GM18873 (cell line): ENCODE data around the gene NPDC1.

ENCODE experiments used
- ATAC-seq: cut with Tn5 transposase; IDR thresholded peaks from one replicate; pipeline ENCODE4 v1.9.1; 2021; ENCODE audit warnings: mild to moderate bottlenecking, moderate library complexity, moderate number of reproducible peaks; ENCODE audit not compliant: unreplicated experiment, low FRiP score

The NPDC1 gene

DNA sequence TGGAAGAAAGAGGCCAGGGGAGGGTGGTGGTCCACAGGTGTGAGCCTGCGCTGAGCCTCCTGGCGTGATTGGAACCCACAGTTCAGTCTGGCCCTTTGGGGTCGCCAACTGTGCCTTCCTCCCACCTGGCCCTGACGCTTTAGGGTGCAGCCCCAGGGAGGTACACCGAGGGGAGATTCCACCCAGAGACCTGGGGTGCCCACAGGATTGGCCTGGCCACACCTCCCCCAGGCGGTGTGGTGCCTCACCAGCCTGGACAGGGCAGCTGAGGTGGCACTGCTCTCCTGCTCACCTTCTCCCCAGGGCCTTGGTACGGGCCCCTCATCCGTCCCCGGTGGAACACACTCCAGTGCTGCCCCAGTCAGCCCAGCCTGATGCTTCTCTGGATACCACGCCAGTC lies 48.6 kb downstream of the NPDC1 start:
- no peak for ATAC-seq

DNA sequence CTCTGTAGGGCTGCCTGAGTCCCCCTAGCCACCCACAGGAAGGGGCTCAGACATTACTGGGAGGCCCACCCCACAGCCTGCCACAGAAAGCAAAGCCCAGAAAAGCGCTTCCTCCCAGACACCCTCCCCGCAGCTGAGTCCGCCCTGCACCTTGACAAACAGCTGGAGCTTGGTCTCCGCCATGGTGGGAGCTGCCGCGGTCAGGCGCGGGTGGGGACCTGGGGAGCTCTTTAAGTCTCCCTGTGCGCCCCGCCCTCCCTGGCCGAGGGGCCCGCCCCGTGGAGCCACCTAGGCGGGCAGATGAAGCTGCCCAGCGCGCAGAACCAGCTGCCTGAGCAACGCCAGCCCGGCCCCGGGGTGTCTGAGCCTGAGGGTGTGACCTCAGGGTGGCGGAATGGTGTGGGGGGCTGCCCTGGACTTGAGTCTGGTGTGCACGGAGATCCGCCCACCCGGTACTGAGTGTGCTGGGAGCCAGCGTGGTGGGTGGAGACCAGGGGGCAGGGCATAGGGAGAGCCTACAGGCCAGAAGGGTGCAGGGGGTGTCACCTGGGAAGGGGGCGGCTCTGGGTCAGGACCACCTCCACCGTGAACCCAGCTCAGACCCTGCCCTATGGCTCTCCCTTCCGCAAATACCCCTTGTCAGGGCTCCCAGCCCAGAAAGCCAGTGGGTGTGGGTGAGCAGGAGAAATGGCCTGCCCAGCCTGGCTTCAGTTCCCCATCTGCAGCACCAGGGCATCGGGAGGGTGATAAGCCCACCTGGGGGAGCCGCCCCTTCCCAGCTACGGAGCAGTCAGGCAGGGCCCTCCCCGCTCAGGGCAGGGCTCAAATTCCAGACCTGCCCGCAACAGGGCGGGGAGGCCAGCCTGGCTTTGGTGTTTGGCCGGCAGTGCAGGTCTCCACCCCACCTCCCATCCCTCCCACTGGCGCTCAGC lies 49.4 kb downstream of the NPDC1 start, which contains the start of gene CLIC3:
TSS of gene CLIC3 (minus strand) at position 208 of the 932 bp plus-strand sequence. CDS start at position 183, 25 bp downstream.
- ATAC-seq: no peak

DNA sequence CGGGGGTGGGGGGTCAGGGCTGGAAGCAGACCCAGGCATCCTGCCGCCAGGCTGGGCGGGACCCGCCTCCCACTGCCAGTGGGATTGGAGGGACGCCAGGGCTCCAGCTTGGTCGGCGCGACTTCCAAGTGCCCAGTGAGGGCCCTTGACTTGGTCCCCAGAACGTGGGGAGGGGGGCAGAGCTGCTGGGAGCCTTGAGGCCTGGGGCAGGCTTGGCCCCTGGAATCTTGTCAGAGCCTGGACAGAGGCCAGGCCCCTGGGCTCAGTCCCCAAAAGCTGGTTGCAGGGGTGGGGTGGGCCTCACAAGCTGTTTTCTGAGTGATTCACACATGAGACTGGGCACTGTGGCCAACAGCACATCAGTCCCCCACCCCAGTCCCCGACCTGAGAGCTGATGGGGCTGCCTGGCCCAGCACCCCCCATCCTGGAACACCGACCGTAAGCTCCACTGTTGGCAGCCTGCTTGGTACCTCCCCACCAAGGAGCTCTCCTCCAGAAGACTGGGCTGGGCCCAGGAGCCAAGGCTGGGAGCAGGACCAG lies 50.1 kb downstream of the NPDC1 start:
- ATAC-seq: no peak

DNA sequence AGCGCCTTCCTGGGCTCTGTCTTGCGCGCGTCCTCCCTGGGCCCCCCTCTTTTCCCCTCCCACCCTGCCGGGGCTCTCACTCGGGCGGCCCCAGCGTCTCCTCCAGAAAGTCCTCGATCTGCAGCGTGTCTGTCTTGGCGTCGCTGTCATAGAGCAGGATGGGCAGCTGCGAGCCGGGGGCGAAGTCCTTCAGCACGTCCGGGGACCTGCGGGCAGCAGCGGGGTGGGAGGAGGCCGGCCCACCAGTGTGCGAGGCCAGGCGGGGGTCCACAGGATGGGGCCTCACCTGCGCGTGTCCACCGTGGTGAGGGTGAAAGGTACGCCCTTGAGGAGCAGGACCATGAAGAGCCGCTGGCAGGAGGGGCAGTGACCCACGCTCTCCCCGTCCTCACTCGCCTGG lies 50.6 kb downstream of the NPDC1 start:
- no peak for ATAC-seq

DNA sequence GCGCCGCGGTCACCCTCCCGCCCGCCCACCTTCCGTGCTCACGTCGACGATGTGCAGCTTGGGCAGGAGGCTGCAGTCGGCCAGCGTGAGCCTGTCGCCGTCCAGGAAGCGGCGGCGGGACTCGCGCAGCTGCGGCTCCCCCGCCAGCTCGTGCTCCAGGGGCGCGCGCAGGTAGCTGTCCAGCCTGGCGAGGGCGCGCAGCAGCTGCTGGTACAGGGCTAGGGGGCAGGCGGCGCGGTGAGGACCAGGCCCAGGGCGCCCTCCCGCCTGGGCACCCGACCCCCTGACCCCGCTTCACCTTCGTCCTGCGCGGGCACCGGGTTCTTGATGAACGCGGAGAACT lies 51.1 kb downstream of the NPDC1 start:
- no peak for ATAC-seq

DNA sequence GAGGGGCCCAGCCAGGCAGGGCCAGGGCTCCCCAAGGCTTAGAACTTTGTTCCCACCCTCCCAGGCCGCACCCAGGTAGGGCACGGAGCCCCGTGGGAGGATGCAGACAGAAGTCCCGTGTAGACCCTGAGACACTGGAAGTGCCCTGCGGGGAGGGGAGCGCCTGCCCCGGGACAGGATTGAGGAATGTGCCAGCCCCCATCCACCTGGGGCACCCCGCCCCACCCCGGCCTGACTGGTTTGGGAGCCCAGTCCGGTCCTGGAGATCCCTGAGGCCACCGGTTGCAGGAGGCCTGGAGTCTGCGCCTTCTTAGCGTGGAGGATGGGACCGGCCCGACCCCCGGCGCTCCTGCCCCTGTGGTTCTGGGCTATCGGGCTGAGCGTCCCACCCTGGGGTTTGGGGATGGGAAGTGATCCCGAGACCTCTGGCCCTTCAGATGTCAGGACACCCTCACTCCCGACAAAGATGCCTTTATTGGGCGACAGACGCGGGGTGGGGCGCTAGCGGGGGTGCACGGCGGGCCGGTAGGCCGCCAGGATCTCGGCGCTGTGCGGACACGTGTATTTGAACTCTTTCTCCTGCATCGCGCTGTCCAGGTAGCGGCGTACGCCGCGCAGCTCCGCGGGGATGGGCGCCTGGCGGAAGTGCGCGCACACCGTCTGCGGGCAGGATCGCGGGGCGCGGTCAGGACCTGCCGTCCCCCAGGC lies 51.6 kb downstream of the NPDC1 start:
- no peak for ATAC-seq

DNA sequence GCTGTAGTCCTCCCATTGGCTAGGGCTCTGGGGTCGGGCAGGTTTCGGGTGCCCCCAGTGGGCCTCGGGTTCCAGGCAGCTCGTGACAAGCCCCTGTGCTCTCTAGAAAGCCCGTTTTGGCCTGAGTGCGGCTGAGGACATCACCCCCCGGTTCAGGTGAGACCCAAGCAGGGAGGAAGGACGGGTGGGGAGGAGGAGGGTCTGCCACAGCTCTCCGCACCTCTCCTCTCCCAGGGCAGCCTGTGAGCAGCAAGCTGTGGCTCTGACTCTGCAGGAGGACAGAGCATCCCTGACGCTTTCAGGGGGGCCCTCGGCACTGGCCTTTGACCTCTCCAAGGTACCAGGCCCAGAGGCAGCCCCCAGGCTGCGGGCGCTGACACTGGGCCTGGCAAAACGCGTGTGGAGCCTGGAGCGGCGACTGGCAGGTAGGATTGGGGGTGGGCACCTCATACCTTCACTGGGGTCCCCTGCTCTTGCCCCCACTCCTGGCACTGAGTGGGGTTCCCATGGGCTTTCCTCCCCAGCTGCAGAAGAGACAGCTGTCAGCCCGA lies 53.1 kb downstream of the NPDC1 start:
- ATAC-seq: no peak

DNA sequence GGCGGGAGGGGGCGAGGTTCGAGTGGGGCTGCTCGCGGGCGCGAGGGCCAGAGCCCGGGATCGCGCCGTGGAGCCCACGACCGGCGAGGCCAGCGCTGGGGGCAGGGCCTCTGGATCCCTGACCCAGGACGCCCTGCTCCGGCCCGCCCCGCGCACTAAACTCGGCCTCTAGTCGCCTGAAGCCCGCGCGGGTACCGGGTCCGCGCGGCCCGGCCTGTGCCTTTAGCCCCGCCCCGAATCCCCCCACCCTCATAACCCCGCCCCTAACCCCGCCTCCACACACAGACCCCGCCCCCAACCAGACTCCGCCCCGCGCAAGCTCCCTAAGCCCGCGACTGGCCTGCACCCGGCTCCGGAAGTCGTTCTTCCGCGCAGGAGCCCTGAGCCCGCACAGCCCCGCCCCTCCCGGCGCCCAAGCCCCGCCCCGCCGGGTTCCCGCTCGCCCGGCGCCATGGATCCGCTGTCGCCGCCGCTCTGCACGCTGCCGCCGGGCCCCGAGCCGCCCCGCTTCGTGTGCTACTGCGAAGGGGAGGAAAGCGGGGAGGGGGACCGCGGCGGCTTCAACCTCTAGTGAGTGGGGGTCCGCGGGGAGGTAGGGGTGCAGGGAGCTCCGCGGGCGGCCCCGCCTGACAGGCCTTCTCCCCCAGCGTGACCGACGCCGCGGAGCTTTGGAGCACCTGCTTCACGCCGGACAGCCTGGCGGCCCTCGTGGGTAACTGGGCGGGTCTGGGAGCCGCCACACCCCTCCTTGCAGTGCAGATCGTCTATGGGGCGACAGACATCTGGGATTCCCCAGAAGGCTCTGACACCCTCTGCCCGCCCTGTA lies 53.8 kb downstream of the NPDC1 start, which contains the start of gene PAXX:
TSS of gene PAXX (plus strand) at position 430 of the 826 bp plus-strand sequence. CDS start at position 452, 22 bp downstream.
- no peak for ATAC-seq

DNA sequence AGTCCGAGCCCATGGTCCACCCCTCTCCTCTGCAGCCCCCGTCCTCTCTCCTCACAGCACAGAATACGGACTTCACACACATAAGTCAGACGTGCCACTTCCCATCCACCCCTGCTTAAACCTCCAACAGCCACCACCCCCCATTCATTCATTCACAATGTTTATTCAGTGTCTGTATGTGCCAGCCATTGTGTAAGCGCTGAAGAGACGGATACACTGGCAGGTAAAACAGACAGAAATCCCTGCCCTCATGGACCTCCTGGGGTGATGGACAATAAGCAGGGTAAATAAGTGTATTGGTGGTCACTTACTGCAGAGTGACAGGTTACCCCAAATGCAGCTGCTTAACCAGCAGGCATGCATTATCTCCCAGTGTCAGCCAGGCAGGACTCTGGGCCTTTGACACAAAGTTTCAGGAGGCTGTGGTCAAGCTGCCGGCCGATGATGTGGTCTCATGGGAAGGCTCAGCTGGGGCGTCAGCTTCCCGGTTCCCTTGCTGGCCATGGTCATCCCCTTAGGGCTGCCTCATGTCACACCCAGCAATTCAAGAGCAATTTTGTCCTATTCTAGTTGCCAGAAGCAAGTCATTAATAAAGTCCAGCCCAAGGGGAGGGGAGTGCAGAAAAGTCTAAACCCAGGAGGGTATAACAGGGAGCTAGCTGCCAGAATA lies 55.6 kb downstream of the NPDC1 start:
- ATAC-seq: no peak
